ENCODE results near the gene SOX2.

SOX2 gene

DNA sequence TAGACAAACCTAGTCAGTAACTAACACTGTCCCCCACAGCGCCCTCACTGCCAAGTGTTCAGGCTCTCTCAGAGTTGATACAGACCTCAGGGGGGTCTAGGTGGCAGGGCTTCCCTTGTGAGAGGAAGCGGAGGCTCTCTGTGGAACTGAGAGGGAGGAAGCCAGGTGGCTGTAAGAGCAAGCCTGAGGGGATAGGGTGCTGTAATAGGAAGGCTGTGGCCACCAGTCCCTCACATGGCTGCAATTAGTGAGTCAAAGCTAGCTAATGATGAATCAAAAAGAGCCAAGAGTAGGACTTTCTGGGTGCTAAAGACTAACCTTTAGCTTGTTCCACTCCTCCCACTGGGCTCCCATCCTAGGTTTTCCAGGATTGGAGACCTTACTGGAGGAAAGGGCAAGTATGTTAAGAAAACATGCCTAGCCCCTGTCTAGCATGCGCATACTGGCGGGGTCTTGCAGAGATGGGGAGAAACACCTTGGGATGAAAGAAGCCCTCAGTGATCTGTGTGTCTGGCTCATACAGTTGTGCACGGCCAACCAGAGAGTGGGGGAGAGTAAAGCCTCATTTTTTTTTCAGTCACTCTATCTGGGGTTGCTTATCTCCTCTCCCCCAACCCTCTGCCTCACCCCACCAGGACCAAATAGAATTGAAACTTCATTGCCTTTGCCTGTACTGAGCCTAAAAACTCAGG is 13.3 kb upstream of the SOX2 start:
- WGBS: 58% methylated on average over 5 of the region's 5 CpGs
- no peak for DNase-seq
- no peak overlapping the region for H4K8ac ChIP-seq (ENCODE audit: low read length)
- H3K9me3 ChIP-seq (ENCODE audit: control insufficient read depth, low read length): no peaks in the 10 kb centered on the region
- H3K4me1 ChIP-seq (ENCODE audit: control insufficient read depth, insufficient read depth, low read depth, low read length): peaks cover 12% of the 10 kb centered on the region
- H4K91ac ChIP-seq (ENCODE audit: low read length): no peak overlapping the region
- no peak overlapping the region for H2AFZ ChIP-seq (ENCODE audit: low read depth, low read length)
- H3K4ac ChIP-seq (ENCODE audit: low read depth in 1 of 2, low read length in 2 of 2): no peak overlapping the region
- H3K27me3 ChIP-seq (ENCODE audit: control insufficient read depth in 1 of 2, insufficient read depth in 1 of 2, low read length in 2 of 2): peaks cover 64 to 65% of the 10 kb centered on the region in 2 experiments
- H2BK15ac ChIP-seq (ENCODE audit: low read depth, poor library complexity, severe bottlenecking): no peak overlapping the region
- no peak overlapping the region for H3K23ac ChIP-seq (ENCODE audit: low read length in 2 of 2)
- no peak overlapping the region for H2AK5ac ChIP-seq (ENCODE audit: low read length, severe bottlenecking)
- H3K14ac ChIP-seq (ENCODE audit: low read length in 2 of 2): no peak overlapping the region
- no peaks in the 10 kb centered on the region for H3K36me3 ChIP-seq (ENCODE audit: control insufficient read depth in 1 of 2, insufficient read depth in 2 of 2, low read depth in 1 of 2, low read length in 2 of 2)
- no peaks in the 10 kb centered on the region for H3K79me1 ChIP-seq (replicated peaks; ENCODE audit: low read length, poor library complexity, severe bottlenecking)
- no peak overlapping the region for H3K9ac ChIP-seq (ENCODE audit: low read length)
- no peak overlapping the region for H2BK12ac ChIP-seq (ENCODE audit: low read length in 2 of 2)
- H2BK120ac ChIP-seq (ENCODE audit: low read depth, low read length): no peak overlapping the region
- H2BK5ac ChIP-seq (ENCODE audit: low read depth, low read length, poor library complexity, severe bottlenecking): no peak overlapping the region
- no peak overlapping the region for H3K27ac ChIP-seq (ENCODE audit: low read length, poor library complexity, severe bottlenecking)
- H3K4me3 ChIP-seq (ENCODE audit: insufficient read depth in 1 of 2, low read depth in 1 of 2, low read length in 2 of 2): no peak overlapping the region
- H3K4me2 ChIP-seq (ENCODE audit: low read length, poor library complexity, severe bottlenecking): no peak overlapping the region
- H3K18ac ChIP-seq (ENCODE audit: low read depth in 1 of 2, low read length in 2 of 2): no peak overlapping the region

DNA sequence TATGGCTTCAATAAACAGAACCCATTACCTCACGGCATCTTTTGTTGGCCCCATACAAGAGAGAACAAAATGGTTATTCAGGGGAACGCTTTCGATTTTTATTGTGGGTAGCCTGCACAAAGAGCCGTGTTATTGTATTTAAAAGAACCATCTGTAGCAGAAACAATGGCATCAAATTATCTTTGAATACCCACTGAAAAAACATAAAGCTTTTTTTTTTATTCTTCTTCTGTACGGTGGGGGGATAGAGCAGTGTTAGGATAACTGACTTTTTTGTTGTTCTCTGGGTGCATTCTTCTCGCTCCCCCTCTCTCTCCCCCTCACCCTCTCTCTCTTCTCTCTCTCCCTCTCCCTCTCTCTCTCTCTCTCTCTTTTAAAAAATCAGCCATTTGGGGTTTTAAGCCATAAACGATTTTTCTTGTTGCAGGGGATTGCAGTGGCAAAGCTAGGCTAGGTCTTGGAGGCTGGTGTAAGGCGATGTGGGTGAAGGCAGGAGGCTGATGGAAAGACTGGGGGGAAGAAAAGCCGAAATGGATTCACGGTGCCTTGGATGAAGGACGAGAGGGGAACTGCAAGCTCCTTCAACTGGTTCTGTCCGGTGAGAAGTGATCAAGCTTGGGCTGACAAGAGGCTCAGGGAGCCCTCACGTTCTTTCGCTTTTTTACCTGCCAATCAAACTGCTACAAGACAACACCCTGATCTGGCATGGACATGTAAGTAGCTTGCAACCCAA is 12.4 kb upstream of the SOX2 start:
- Histone ChIP-seq H3K4me3 (ENCODE audit: insufficient read depth in 1 of 2, low read depth in 1 of 2, low read length in 2 of 2) (peak overlapping the region in 1 of 2 experiments; percentile 71), H3K18ac (ENCODE audit: low read depth in 1 of 2, low read length in 2 of 2) (no peak overlapping the region), H2BK120ac (ENCODE audit: low read depth, low read length) (no peak overlapping the region), H3K4me2 (ENCODE audit: low read length, poor library complexity, severe bottlenecking) (no peak overlapping the region), H2AK5ac (ENCODE audit: low read length, severe bottlenecking) (no peak overlapping the region), H2AFZ (ENCODE audit: low read depth, low read length) (no peak overlapping the region), H3K4ac (ENCODE audit: low read depth in 1 of 2, low read length in 2 of 2) (no peak overlapping the region), H2BK5ac (ENCODE audit: low read depth, low read length, poor library complexity, severe bottlenecking) (no peak overlapping the region), H3K9ac (ENCODE audit: low read length) (no peak overlapping the region), H3K4me1 (ENCODE audit: control insufficient read depth, insufficient read depth, low read depth, low read length) (peaks cover 19% of the 10 kb centered on the region), H3K27ac (ENCODE audit: low read length, poor library complexity, severe bottlenecking) (no peak overlapping the region), H3K9me3 (ENCODE audit: control insufficient read depth, low read length) (no peaks in the 10 kb centered on the region), H4K8ac (ENCODE audit: low read length) (no peak overlapping the region), H4K91ac (ENCODE audit: low read length) (no peak overlapping the region), H2BK15ac (ENCODE audit: low read depth, poor library complexity, severe bottlenecking) (no peak overlapping the region), H3K14ac (ENCODE audit: low read length in 2 of 2) (no peak overlapping the region), H3K23ac (ENCODE audit: low read length in 2 of 2) (no peak overlapping the region), H3K79me1 (replicated peaks; ENCODE audit: low read length, poor library complexity, severe bottlenecking) (no peaks in the 10 kb centered on the region), H3K36me3 (ENCODE audit: control insufficient read depth in 1 of 2, insufficient read depth in 2 of 2, low read depth in 1 of 2, low read length in 2 of 2) (no peaks in the 10 kb centered on the region), H3K27me3 (ENCODE audit: control insufficient read depth in 1 of 2, insufficient read depth in 1 of 2, low read length in 2 of 2) (peaks cover 74% of the 10 kb centered on the region in 2 experiments), H2BK12ac (ENCODE audit: low read length in 2 of 2) (no peak overlapping the region)
- no peak for DNase-seq
- 36% methylated on average over 11 of the region's 14 CpGs for WGBS

- no peak overlapping the region for H2BK120ac ChIP-seq (ENCODE audit: low read depth, low read length)
- no peak overlapping the region for H3K4ac ChIP-seq (ENCODE audit: low read depth in 1 of 2, low read length in 2 of 2)
- 20% methylated on average over 10 of the region's 17 CpGs for WGBS
Measured at GRCh38 chr3:181700168-181701087, 11.3 kb upstream of the SOX2 start.

More at GRCh38 chr3:181700168-181701087, 11.3 kb upstream of the SOX2 start:
- H3K4me3 ChIP-seq (ENCODE audit: insufficient read depth in 1 of 2, low read depth in 1 of 2, low read length in 2 of 2): peak overlapping the region in 1 of 2 experiments; percentile 71
- H3K4me2 ChIP-seq (ENCODE audit: low read length, poor library complexity, severe bottlenecking): peak overlapping the region; percentile 13
- no peak overlapping the region for H3K27ac ChIP-seq (ENCODE audit: low read length, poor library complexity, severe bottlenecking)
- H2BK15ac ChIP-seq (ENCODE audit: low read depth, poor library complexity, severe bottlenecking): no peak overlapping the region
- H2BK5ac ChIP-seq (ENCODE audit: low read depth, low read length, poor library complexity, severe bottlenecking): no peak overlapping the region
- H2AFZ ChIP-seq (ENCODE audit: low read depth, low read length): no peak overlapping the region
- no peak overlapping the region for H3K18ac ChIP-seq (ENCODE audit: low read depth in 1 of 2, low read length in 2 of 2)
- no peak overlapping the region for H3K23ac ChIP-seq (ENCODE audit: low read length in 2 of 2)
- peaks cover 78 to 85% of the 10 kb centered on the region in 2 experiments for H3K27me3 ChIP-seq (ENCODE audit: control insufficient read depth in 1 of 2, insufficient read depth in 1 of 2, low read length in 2 of 2)
- no peaks in the 10 kb centered on the region for H3K79me1 ChIP-seq (replicated peaks; ENCODE audit: low read length, poor library complexity, severe bottlenecking)
- H4K8ac ChIP-seq (ENCODE audit: low read length): no peak overlapping the region
- DNase-seq: peak; percentile 63
- peaks cover 14% of the 10 kb centered on the region for H3K4me1 ChIP-seq (ENCODE audit: control insufficient read depth, insufficient read depth, low read depth, low read length)
- peak overlapping the region; percentile 37 for H3K9ac ChIP-seq (ENCODE audit: low read length)
- no peak overlapping the region for H2BK12ac ChIP-seq (ENCODE audit: low read length in 2 of 2)
- H2AK5ac ChIP-seq (ENCODE audit: low read length, severe bottlenecking): no peak overlapping the region
- no peak overlapping the region for H4K91ac ChIP-seq (ENCODE audit: low read length)
- H3K9me3 ChIP-seq (ENCODE audit: control insufficient read depth, low read length): no peaks in the 10 kb centered on the region
- H3K14ac ChIP-seq (ENCODE audit: low read length in 2 of 2): no peak overlapping the region
- no peaks in the 10 kb centered on the region for H3K36me3 ChIP-seq (ENCODE audit: control insufficient read depth in 1 of 2, insufficient read depth in 2 of 2, low read depth in 1 of 2, low read length in 2 of 2)

Data from mesenchymal stem cell (in vitro differentiated cells and primary cell).